ENCODE results near the gene CAB39L.

DNA sequence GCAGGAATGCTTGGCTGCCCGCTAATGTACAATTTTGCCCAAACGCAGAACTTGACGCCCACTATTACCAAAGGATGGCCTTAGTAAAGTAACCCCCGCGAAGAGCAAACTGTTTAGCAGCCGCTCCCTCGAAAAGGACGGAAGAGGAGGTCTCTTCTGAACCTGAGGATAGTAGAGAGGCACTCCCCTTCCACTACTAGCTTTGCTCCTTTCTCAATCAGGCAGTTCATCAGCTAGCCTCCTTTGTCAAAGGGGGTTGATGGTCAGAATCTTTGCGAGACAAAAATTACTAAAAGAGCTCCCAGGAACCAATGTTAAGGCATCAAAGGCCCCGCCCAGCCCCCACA is 534 bp downstream of the CAB39L start:
- TF ChIP-seq, protein P1, sequence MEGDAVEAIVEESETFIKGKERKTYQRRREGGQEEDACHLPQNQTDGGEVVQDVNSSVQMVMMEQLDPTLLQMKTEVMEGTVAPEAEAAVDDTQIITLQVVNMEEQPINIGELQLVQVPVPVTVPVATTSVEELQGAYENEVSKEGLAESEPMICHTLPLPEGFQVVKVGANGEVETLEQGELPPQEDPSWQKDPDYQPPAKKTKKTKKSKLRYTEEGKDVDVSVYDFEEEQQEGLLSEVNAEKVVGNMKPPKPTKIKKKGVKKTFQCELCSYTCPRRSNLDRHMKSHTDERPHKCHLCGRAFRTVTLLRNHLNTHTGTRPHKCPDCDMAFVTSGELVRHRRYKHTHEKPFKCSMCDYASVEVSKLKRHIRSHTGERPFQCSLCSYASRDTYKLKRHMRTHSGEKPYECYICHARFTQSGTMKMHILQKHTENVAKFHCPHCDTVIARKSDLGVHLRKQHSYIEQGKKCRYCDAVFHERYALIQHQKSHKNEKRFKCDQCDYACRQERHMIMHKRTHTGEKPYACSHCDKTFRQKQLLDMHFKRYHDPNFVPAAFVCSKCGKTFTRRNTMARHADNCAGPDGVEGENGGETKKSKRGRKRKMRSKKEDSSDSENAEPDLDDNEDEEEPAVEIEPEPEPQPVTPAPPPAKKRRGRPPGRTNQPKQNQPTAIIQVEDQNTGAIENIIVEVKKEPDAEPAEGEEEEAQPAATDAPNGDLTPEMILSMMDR (conservative IDR thresholded peaks at IDR 0.05; ENCODE audit: low read length), result no peak
- no peak for TF ChIP-seq EZH2phosphoT487 (IDR thresholded peaks at IDR 0.05; ENCODE audit: borderline replicate concordance, low read depth, low read length)
